HepG2 (cell line): ENCODE results near the gene GGNBP2. TPM values are rescaled to one million over a fixed set of nuclear protein-coding genes. Genes with fewer than 3 reads are reported as not detected.

Source experiments
- ATAC-seq: fragments of 200-7000 bp; cut with Tn5 transposase; 3 replicates; pipeline ENCODE4 v1.9.1; 2020; ENCODE audit warnings: mild to moderate bottlenecking, moderate library complexity
- BruUV-seq: library from RNA; stranded (reverse); fragments of 400-500 nt; replicated peaks from 2 replicates; lab custom pipeline; 2021; lab: Mats Ljungman, UMichigan
- CTCF ChIA-PET: fragments of 300-600 bp; formaldehyde crosslinking; extraction: SDS; loops from one replicate; lab custom pipeline; 2021; ENCODE audit warnings: low total read pairs, inconsistent platforms, low intra/inter-chr PET ratio; lab: Yijun Ruan, JAX
- POLR2A ChIA-PET: fragments of 350-600 bp; sonication (Branson Sonifier 250); formaldehyde crosslinking; loops from one replicate; lab custom pipeline; 2020; ENCODE audit warnings: antibody characterized with exemption, inconsistent platforms; lab: Yijun Ruan, JAX
- DNase-seq: peaks from one replicate; pipeline ENCODE4 v3.0.0-alpha.2; 2015; ENCODE audit warnings: low spot score
- FAIRE-seq: peaks from 3 replicates; lab custom pipeline; 2011; peaks lifted over from hg19 to GRCh38; lab: Jason Lieb, UNC
- H2AFZ ChIP-seq: one replicate; pipeline ENCODE4 v1.6.1; 2011; ENCODE audit warnings: low read length, inconsistent platforms
- H3K27ac ChIP-seq: fragments of 300-600 bp; 3 replicates; pipeline ENCODE4 v1.8.0; 2011; ENCODE audit warnings: mixed run types, mild to moderate bottlenecking, mixed read lengths, low read length, inconsistent platforms; ENCODE audit not compliant: insufficient read depth; ENCODE audit errors: extremely low read length
- H3K27me3 ChIP-seq, 2 experiments: fragments of 200-600 bp in 1 of 2; 2 replicates in 1 of 2; 3 replicates in 1 of 2; pipeline versions ENCODE4 v1.6.0 to v1.8.0; 2011; ENCODE audit warnings: low read length in 2 of 2, mild to moderate bottlenecking in 2 of 2, moderate library complexity in 2 of 2, inconsistent platforms in 1 of 2; ENCODE audit not compliant: insufficient read depth in 2 of 2, control insufficient read depth in 1 of 2
- H3K36me3 ChIP-seq, 2 experiments: fragments of 200-600 bp in 1 of 2; replicated peaks in 1 of 2; 2 replicates in 1 of 2; 3 replicates in 1 of 2; pipeline versions ENCODE4 v1.5.1 to v1.8.0; 2011; ENCODE audit warnings: low read length in 2 of 2, inconsistent platforms in 1 of 2; ENCODE audit not compliant: insufficient read depth in 2 of 2, control insufficient read depth in 1 of 2
- H3K4me1 ChIP-seq: 2 replicates; pipeline ENCODE4 v1.5.1; 2012; ENCODE audit warnings: low read length, inconsistent platforms; ENCODE audit not compliant: insufficient read depth
- H3K4me2 ChIP-seq: 2 replicates; pipeline ENCODE4 v1.6.0; 2011; ENCODE audit warnings: low read depth, low read length, inconsistent platforms
- H3K4me3 ChIP-seq, 3 experiments: fragments of 200-600 bp in 1 of 3; sonication (generic), shearing (Covaris generic) in 1 of 3; replicated peaks in 1 of 3; 2 replicates each; pipeline ENCODE4 v1.5.1; 2011 to 2016; ENCODE audit warnings: low read length in 3 of 3, inconsistent platforms in 2 of 3, low read depth in 2 of 3, mild to moderate bottlenecking in 2 of 3, control low read depth in 1 of 3, mixed read lengths in 1 of 3; ENCODE audit not compliant: insufficient read depth in 1 of 3
- H3K79me2 ChIP-seq: one replicate; pipeline ENCODE4 v1.6.1; 2011; ENCODE audit warnings: low read length, inconsistent platforms; ENCODE audit not compliant: insufficient read depth
- H3K9ac ChIP-seq: 2 replicates; pipeline ENCODE4 v1.6.0; 2011; ENCODE audit warnings: mild to moderate bottlenecking, low read depth, low read length, inconsistent platforms; ENCODE audit not compliant: insufficient read depth
- H3K9me3 ChIP-seq: 2 replicates; pipeline ENCODE4 v1.5.1; 2012; ENCODE audit warnings: mild to moderate bottlenecking, low read length
- H4K20me1 ChIP-seq: 2 replicates; pipeline ENCODE4 v1.6.0; 2011; ENCODE audit warnings: inconsistent platforms, mild to moderate bottlenecking, low read length, moderate library complexity; ENCODE audit not compliant: insufficient read depth
- POLR2G ChIP-seq: fragments of 200-400 bp; formaldehyde crosslinking; IDR thresholded peaks from 2 replicates; pipeline ENCODE4 v1.6.1; 2018; ENCODE audit warnings: mild to moderate bottlenecking, low read depth, low read length, moderate library complexity
- TBP ChIP-seq: sonication (generic); formaldehyde crosslinking; IDR thresholded peaks from 2 replicates; pipeline ENCODE4 v1.5.0; 2020; ENCODE audit warnings: missing genetic modification reagents
- TOPORS ChIP-seq: sonication (generic); formaldehyde crosslinking; IDR thresholded peaks from 2 replicates; pipeline ENCODE4 v1.8.0; 2023; ENCODE audit warnings: mild to moderate bottlenecking, missing genetic modification reagents
- ZNF572 ChIP-seq: sonication (generic); formaldehyde crosslinking; IDR thresholded peaks from 2 replicates; pipeline ENCODE4 v1.5.1; 2020; ENCODE audit warnings: mild to moderate bottlenecking, missing genetic modification reagents
- WGBS: methylation state at CpG from one replicate; pipeline ENCODE4 v1.1.6; 2017; ENCODE audit warnings: low lambda C conversion rate; 5-methylcytosine and 5-hydroxymethylcytosine counted together
- in situ Hi-C: cut with HindIII; loops from 2 replicates; pipeline ENCODE4 v1.10.0; 2017; ENCODE audit warnings: low pct_unique_long_range_greater_than_20kb; ENCODE audit not compliant: extremely low pct_ligation_motif_present
- intact Hi-C: fragments of 100-400 bp; cut with micrococcal nuclease; formaldehyde crosslinking; loops from one replicate; pipeline ENCODE4 v1.10.0; 2022; ENCODE audit not compliant: unreplicated experiment
- polyA plus RNA-seq, 8 experiments: library from polyadenylated mRNA; depleted of rRNA in 3 of 8; stranded (reverse) in 7 of 8; unstranded in 1 of 8; fragments of >200 nt; fragmentation: Illumina TruSeq in 4 of 8; extraction: Trizol in 4 of 8; gene quantifications; 2 replicates each; pipeline versions ENCODE4 v1.2.1 to v1.2.3, GENCODE V29; 2011 to 2016; ENCODE audit warnings: low read depth in 4 of 8, missing spikeins in 1 of 8, mixed read lengths in 1 of 8; ENCODE audit not compliant: insufficient read depth in 1 of 8
- total RNA-seq, 5 experiments: library from RNA; depleted of rRNA; stranded (reverse); fragments of >200 nt; fragmentation: Illumina TruSeq; extraction: Trizol; gene quantifications; 2 replicates each; pipeline ENCODE4 v1.2.3, GENCODE V29; 2016; ENCODE audit warnings: low read depth in 1 of 5
- TF ChIP-seq, protein P1 (sequence below): sonication (generic); formaldehyde crosslinking; IDR thresholded peaks from 2 replicates; pipeline ENCODE4 v1.4.0; 2020; ENCODE audit warnings: missing genetic modification reagents
- TF ChIP-seq, protein P2 (sequence below): sonication (generic); formaldehyde crosslinking; IDR thresholded peaks from 2 replicates; pipeline ENCODE4 v1.5.0; 2020; ENCODE audit warnings: missing genetic modification reagents
- TF ChIP-seq, protein P3 (sequence below): sonication (generic); formaldehyde crosslinking; IDR thresholded peaks from 2 replicates; pipeline ENCODE4 v1.4.0; 2020; ENCODE audit warnings: missing genetic modification reagents

GGNBP2 gene
- total and polyA plus RNA-seq, 2 of the 13 experiments (the other 11 are each of a cell fraction or from before 2014, with no cell fraction given): 53.3 to 84.2 TPM

DNA sequence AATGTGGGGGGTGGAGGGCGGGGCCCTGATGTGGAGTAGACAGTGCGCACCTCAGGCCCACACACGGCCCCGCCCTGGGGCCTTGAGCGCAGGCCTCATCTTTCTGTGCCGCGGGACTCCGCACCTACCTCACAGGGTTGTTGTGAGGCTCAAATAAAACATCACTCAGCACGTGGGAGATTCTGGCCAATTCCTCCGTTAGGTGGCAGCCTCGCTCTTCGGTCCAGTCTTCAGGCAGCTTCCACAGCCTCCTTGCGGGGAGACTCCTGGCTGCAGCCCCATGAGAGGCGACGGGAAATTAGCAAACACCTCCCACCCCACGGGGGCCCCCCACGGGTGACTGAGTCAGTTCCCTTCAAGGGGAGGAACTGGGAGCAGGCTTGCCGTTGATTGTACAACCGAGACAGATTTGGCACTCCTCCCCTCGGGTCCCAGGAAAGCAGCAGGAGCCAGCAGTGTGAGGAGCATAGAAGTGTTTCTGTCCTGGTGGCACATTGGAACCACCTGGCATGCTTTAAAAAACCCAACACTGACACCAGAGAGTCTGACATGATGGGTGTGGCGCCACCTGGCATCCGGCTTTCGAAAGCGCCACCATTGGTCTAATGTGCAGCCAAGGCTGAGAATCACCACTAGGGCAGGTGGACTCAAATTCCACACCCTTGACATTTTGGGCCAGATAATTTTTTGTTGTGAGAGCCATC lies 64.2 kb downstream of the GGNBP2 start (continued):
- TF ChIP-seq, protein P1, sequence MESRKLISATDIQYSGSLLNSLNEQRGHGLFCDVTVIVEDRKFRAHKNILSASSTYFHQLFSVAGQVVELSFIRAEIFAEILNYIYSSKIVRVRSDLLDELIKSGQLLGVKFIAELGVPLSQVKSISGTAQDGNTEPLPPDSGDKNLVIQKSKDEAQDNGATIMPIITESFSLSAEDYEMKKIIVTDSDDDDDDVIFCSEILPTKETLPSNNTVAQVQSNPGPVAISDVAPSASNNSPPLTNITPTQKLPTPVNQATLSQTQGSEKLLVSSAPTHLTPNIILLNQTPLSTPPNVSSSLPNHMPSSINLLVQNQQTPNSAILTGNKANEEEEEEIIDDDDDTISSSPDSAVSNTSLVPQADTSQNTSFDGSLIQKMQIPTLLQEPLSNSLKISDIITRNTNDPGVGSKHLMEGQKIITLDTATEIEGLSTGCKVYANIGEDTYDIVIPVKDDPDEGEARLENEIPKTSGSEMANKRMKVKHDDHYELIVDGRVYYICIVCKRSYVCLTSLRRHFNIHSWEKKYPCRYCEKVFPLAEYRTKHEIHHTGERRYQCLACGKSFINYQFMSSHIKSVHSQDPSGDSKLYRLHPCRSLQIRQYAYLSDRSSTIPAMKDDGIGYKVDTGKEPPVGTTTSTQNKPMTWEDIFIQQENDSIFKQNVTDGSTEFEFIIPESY (CRISPR knock-in tag): peak; percentile 94
- TF ChIP-seq, protein P2, sequence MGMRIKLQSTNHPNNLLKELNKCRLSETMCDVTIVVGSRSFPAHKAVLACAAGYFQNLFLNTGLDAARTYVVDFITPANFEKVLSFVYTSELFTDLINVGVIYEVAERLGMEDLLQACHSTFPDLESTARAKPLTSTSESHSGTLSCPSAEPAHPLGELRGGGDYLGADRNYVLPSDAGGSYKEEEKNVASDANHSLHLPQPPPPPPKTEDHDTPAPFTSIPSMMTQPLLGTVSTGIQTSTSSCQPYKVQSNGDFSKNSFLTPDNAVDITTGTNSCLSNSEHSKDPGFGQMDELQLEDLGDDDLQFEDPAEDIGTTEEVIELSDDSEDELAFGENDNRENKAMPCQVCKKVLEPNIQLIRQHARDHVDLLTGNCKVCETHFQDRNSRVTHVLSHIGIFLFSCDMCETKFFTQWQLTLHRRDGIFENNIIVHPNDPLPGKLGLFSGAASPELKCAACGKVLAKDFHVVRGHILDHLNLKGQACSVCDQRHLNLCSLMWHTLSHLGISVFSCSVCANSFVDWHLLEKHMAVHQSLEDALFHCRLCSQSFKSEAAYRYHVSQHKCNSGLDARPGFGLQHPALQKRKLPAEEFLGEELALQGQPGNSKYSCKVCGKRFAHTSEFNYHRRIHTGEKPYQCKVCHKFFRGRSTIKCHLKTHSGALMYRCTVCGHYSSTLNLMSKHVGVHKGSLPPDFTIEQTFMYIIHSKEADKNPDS (CRISPR knock-in tag): no peak

DNA sequence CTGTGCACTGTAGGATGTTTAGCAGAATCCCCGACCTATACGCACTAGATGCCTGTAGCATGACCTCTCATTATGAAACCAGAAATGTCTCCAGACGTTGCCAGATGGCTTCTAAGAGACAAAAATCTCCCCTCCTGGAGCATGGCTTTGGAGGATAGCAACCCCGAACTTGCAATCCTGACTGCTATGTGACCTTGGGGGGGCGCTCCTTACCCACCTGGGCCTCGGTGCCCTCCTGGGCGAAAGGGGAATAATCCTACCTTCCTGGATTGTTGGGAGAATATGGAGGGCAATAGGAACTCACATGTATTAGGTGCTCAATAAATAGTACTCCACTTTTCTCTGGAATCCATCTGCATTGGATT lies 64.8 kb downstream of the GGNBP2 start:
- TF ChIP-seq TOPORS (CRISPR knock-in tag) (no peak), ZNF572 (CRISPR knock-in tag) (no peak), POLR2G (0 out of 2 replicates have a peak, but pooled peaks have one; percentile 2), TBP (CRISPR knock-in tag) (no peak)
- TF ChIP-seq, protein P3, sequence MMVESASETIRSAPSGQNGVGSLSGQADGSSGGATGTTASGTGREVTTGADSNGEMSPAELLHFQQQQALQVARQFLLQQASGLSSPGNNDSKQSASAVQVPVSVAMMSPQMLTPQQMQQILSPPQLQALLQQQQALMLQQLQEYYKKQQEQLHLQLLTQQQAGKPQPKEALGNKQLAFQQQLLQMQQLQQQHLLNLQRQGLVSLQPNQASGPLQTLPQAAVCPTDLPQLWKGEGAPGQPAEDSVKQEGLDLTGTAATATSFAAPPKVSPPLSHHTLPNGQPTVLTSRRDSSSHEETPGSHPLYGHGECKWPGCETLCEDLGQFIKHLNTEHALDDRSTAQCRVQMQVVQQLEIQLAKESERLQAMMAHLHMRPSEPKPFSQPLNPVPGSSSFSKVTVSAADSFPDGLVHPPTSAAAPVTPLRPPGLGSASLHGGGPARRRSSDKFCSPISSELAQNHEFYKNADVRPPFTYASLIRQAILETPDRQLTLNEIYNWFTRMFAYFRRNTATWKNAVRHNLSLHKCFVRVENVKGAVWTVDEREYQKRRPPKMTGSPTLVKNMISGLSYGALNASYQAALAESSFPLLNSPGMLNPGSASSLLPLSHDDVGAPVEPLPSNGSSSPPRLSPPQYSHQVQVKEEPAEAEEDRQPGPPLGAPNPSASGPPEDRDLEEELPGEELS: no peak
- TF ChIP-seq, all 625 proteins: peak for 1
- in situ Hi-C loops: loop anchor here (25.0 kb wide), 1 partner anchor 628 kb away; no protein-coding TSS in a partner anchor

More for the DNA sequence above, 64.8 kb downstream of the GGNBP2 start:
- no TSS peak for BruUV-seq
- Histone ChIP-seq H3K27ac (no peak overlapping the region), H4K20me1 (no peaks in the 10 kb centered on the region), H3K9ac (no peak overlapping the region), H3K27me3 (no peaks in the 10 kb centered on the region), H3K79me2 (no peaks in the 10 kb centered on the region), H3K36me3 (0 out of 5 replicates have a peak, but pooled peaks cover 0 to 3% of the 10 kb centered on the region in 2 experiments), H3K4me2 (no peak overlapping the region), H3K4me3 (no peak overlapping the region), H2AFZ (no peak overlapping the region), H3K4me1 (peaks cover 5% of the 10 kb centered on the region; the same call in 1 of the 2 replicates), H3K9me3 (no peaks in the 10 kb centered on the region)
- ATAC-seq: no peak
- DNase-seq: no peak
- no peak for FAIRE-seq
- CTCF ChIA-PET: no interaction called here
- POLR2A ChIA-PET: no interaction called here
- 96% methylated on average over 6 of the region's 7 CpGs for WGBS
- intact Hi-C loops: no loop called here
